Activated naive CD4-positive, alpha-beta T cell treated with anti-CD3 and anti-CD28 coated beads, Interleukin-2, amount 10 ng/mL, durations not matched to agents 7 days and 5 days (primary cell): Measurements from ENCODE around the gene PLXNA1.

Experiments used
- CTCF ChIA-PET: fragments of 350-600 bp; sonication (Branson Sonifier 250); formaldehyde crosslinking; loops from one replicate; lab custom pipeline; 2021; ENCODE audit warnings: antibody characterized with exemption; lab: Charles Lee
- DNase-seq: peaks from one replicate; pipeline ENCODE4 v3.0.0-alpha.2; 2020
- H3K27ac Mint-ChIP-seq: one replicate; pipeline ENCODE4 v1.8.0; 2021; ENCODE audit warnings: mild to moderate bottlenecking, moderate library complexity, mixed read lengths
- H3K27me3 Mint-ChIP-seq: one replicate; pipeline ENCODE4 v1.8.0; 2021; ENCODE audit warnings: mild to moderate bottlenecking, mixed read lengths
- H3K36me3 Mint-ChIP-seq: one replicate; pipeline ENCODE4 v1.8.0; 2021; ENCODE audit warnings: mixed read lengths
- H3K4me1 Mint-ChIP-seq: one replicate; pipeline ENCODE4 v1.8.0; 2021; ENCODE audit warnings: mixed read lengths
- H3K4me3 Mint-ChIP-seq: one replicate; pipeline ENCODE4 v1.8.0; 2021; ENCODE audit warnings: mild to moderate bottlenecking, moderate library complexity, mixed read lengths
- H3K9me3 Mint-ChIP-seq: one replicate; pipeline ENCODE4 v1.8.0; 2021; ENCODE audit warnings: mixed read lengths

PLXNA1 gene

DNA sequence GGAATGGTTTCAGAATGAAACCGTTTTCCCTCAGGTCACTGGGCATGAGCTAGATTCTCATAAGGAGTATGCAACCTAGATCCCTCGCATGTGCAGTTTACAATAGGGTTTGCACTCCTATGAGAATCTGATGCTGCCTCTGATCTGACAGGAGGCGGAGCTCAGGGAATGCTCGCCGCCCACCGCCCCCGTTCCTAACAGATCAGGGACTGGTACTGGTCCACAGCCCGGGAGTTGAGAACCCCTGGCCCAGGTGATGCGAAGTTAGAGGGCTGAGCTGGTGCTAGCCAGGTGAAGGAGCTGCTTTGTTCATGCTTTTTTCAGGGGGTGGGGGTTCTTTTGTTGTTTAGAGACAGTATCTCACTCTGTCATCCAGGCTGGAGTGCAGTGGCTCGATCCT lies 15.5 kb upstream of the PLXNA1 start:
- Mint-ChIP-seq H3K4me3 (no peak overlapping the region), H3K36me3 (no peaks in the 10 kb centered on the region), H3K27me3 (peaks cover 14% of the 10 kb centered on the region), H3K9me3 (no peaks in the 10 kb centered on the region), H3K27ac (no peak overlapping the region), H3K4me1 (no peaks in the 10 kb centered on the region)
- CTCF ChIA-PET = no interaction called here
- no peak for DNase-seq

DNA sequence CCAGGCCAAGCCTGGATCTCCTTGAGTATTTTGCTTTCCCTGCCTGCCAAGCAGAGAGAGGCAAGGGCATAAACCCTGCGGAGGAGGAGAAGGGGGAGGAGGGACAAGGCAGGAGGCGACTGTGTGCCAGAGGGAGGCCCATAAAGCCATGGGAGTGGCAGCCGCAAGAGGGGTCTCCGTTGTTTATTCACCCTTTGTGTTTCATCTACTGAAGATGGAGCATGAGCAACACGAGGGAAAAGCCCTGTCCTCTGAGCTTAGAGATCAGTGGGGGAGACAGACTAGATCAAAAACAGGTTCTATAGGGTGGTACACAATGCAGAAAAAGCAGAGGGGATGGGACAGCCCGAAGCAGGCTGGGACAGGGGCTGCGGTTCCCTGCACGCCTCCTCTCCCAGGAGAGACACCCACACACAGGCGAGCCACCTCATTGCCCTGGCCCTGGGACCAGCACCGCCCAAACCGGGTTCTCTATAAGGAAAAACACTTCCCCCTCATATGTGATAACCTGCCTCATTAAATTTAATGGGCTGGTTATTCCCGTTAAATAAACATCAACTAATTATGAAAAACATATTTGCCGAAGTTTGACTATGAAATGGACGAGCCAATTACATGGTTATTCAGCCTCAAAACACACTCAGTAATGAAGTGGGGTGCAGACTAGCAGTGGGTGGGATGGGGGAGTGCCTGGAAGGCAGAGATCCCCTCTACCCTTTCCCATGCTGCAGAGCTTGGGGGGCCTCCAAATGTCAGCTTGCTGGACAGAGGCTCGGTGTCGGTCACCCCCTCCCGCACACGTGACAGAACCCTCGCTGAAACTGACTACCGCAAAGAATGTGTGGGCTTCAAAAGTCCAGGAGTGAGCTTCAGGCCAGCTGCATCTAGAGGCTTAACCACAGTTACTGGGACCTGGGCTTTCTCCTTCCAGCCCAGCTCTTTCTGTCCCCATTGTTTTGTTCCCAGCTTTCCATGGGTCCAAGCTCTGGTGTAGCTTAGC lies 14.2 kb upstream of the PLXNA1 start:
- Mint-ChIP-seq H3K27me3 (peaks cover 22% of the 10 kb centered on the region), H3K9me3 (no peaks in the 10 kb centered on the region), H3K27ac (no peak overlapping the region), H3K4me1 (no peaks in the 10 kb centered on the region), H3K36me3 (no peaks in the 10 kb centered on the region), H3K4me3 (no peak overlapping the region)
- CTCF ChIA-PET = no interaction called here
- DNase-seq = no peak

DNA sequence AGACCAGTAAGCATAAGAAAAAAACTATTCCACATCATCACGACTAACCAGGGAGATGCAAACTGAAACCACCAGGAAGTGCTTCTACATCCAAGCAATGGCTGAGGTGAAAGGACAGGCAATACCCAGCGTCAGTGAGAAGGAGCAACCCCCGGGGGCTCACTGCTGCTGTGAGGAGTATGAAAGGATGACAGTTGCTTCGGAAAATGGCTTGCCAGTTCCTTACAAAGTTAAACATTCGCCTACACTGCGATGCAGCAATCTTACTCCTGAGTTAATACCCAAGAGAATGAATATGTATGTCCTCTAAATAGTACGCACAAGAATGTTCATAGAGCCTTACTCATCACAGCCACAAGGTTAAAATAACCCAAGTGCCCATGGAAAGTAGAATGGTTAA lies 13.3 kb upstream of the PLXNA1 start:
- H3K36me3 Mint-ChIP-seq = no peaks in the 10 kb centered on the region
- no peak for DNase-seq
- H3K4me1 Mint-ChIP-seq = no peaks in the 10 kb centered on the region
- H3K27me3 Mint-ChIP-seq = peaks cover 26% of the 10 kb centered on the region
- H3K9me3 Mint-ChIP-seq = peaks cover 1% of the 10 kb centered on the region
- no peak overlapping the region for H3K4me3 Mint-ChIP-seq
- H3K27ac Mint-ChIP-seq = no peak overlapping the region
- CTCF ChIA-PET = no interaction called here

DNA sequence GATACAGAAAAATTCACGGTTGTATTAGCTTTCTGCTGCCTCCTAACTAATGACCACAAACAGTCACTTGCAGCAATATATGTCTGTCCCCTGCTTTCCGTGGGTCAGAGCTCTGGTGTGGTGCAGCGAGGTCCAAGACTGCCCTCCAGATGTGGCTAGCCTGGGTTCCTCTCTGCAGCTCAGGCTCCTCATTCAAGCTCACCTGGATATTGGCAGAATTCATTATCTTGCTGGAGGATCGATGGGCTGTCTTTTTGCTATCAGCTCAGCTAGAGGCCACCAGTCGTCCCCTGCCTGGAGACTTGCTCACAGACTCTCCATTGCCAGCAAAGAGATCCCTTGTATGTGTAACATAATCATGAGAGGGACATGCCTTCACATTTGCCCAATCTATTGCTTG lies 12.8 kb upstream of the PLXNA1 start:
- H3K27me3 Mint-ChIP-seq = peaks cover 29% of the 10 kb centered on the region
- H3K27ac Mint-ChIP-seq = no peak overlapping the region
- no peak overlapping the region for H3K4me3 Mint-ChIP-seq

DNA sequence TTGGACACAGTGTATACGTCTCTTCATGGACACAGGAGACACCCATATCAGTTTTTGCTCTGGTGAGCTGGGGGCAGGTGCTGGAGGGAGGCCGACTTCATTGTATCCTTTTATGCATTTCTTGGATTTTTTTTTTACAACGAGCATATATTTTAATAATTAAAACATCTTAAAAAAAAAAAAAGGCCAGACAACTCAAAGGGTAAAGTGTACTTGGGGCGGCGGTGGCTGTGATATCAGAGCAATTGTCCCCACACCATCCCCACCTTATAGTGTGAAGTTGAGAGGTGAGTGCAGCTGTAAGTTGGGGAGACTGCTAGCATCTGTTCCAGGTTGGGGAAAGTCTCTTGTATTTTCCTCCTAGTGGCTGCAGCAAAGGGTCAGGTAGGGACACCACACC lies 12.0 kb upstream of the PLXNA1 start:
- H3K36me3 Mint-ChIP-seq = no peaks in the 10 kb centered on the region
- CTCF ChIA-PET = interaction anchor here (1.9 kb wide), 1 partner anchor 12 kb away, joined by 9 read pairs; the partner anchor contains the start of gene PLXNA1
- no peak for DNase-seq
- peaks cover 8% of the 10 kb centered on the region for H3K9me3 Mint-ChIP-seq
- H3K4me3 Mint-ChIP-seq = no peak overlapping the region
- H3K27me3 Mint-ChIP-seq = peaks cover 30% of the 10 kb centered on the region
- no peak overlapping the region for H3K27ac Mint-ChIP-seq
- no peaks in the 10 kb centered on the region for H3K4me1 Mint-ChIP-seq

More for the DNA sequence above, 12.8 kb upstream of the PLXNA1 start:
- DNase-seq = no peak
- no peaks in the 10 kb centered on the region for H3K36me3 Mint-ChIP-seq
- CTCF ChIA-PET = interaction anchor here (1.9 kb wide), 1 partner anchor 13 kb away, joined by 9 read pairs; the partner anchor contains the start of gene PLXNA1
- no peaks in the 10 kb centered on the region for H3K4me1 Mint-ChIP-seq
- H3K9me3 Mint-ChIP-seq = peaks cover 6% of the 10 kb centered on the region

DNA sequence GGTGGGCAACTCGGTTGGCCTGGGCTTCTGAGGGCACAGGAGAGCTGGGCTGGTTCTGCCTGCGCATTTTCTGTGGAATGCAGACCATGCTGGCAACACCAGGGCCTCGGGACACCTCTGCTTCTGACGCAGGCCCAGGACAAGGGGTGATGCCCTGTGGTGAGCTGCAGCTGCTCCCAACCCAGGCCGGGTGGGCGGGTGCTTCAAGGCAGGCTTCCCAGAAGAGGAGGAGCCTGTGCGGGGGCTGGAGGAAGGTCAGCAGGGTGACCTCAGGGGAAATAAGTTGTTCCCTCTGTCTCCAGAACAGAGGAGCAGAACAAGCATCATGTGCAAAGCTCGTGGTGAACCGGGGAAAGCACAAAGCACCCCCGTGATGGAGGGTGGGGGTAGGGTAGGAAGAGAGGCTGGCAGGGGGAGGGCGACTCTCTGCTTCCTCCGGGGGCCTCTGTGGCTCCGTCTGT lies 11.0 kb upstream of the PLXNA1 start:
- CTCF ChIA-PET = interaction anchor here (1.9 kb wide), 1 partner anchor 11 kb away, joined by 9 read pairs; the partner anchor contains the start of gene PLXNA1
- no peak for DNase-seq
- Mint-ChIP-seq H3K9me3 (peaks cover 8% of the 10 kb centered on the region), H3K27ac (no peak overlapping the region), H3K36me3 (no peaks in the 10 kb centered on the region), H3K4me1 (no peaks in the 10 kb centered on the region), H3K27me3 (peaks cover 33% of the 10 kb centered on the region), H3K4me3 (no peak overlapping the region)

DNA sequence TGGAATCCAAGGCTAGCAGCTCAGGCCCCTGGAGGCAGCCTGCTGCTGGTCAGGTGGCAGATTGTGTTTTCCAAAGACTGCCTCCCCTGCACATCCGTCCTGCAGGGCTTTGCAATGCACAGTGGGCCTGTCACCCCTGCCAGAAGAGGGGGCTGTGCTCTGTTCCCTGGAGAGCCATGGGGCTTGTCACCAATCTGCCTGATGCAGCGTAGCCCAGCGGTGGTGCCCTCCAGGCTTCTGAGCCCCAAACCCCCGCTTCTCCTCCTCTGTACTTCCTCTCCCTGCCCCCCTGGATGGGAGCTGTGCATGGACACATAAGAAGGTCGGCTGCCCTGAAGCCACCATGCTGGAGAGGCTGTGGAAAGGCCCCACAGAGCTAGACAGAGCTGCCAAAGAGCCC lies 10.0 kb upstream of the PLXNA1 start:
- no peak overlapping the region for H3K4me3 Mint-ChIP-seq
- DNase-seq = no peak
- CTCF ChIA-PET = no interaction called here
- H3K9me3 Mint-ChIP-seq = peaks cover 8% of the 10 kb centered on the region
- H3K4me1 Mint-ChIP-seq = no peaks in the 10 kb centered on the region
- H3K27me3 Mint-ChIP-seq = peaks cover 39% of the 10 kb centered on the region
- H3K27ac Mint-ChIP-seq = no peak overlapping the region
- no peaks in the 10 kb centered on the region for H3K36me3 Mint-ChIP-seq

DNA sequence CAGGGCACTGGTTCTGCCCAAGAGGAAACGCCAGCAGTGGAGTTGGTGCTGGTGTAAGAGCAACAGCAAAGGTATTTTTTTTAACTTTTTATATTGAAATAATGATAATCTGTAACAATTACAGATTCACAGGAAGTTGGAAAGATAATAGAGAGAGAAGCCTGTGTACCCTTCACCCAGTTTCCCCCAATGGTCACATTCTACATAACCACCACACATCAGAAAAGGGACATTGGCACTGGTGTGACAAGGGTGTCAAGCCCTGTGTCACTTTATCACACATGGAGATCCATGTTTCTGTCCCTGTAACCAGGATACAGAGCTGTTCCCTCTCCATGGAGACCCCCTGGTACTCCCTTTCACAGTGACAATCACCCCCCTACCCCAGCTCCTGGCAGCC lies 9.1 kb upstream of the PLXNA1 start:
- H3K36me3 Mint-ChIP-seq = no peaks in the 10 kb centered on the region

DNA sequence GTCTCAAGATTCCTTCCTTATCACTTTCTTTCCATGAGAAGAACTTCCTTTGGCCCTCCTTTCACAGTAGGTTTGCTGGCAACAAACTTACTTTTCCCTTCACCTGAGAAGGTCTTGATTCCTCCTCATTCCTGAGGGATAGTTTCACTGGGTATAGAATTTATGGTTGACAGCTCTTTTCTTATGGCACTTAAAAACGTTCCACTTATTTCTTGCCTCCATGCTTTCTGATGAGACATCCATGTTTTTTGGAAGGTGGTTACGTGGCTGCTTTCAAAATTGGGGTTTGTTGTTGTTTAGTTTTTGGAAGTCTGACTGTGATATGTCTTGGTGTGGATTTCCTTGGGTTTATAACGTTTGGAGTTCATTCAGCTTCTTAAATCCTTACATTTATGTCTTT lies 8.2 kb upstream of the PLXNA1 start:
- H3K4me1 Mint-ChIP-seq = peaks cover 11% of the 10 kb centered on the region
- H3K4me3 Mint-ChIP-seq = no peak overlapping the region
- H3K27ac Mint-ChIP-seq = no peak overlapping the region
- no peaks in the 10 kb centered on the region for H3K36me3 Mint-ChIP-seq
- DNase-seq = no peak
- H3K9me3 Mint-ChIP-seq = peaks cover 8% of the 10 kb centered on the region
- CTCF ChIA-PET = no interaction called here
- H3K27me3 Mint-ChIP-seq = peaks cover 53% of the 10 kb centered on the region

More for the DNA sequence above, 9.1 kb upstream of the PLXNA1 start:
- CTCF ChIA-PET = no interaction called here
- Mint-ChIP-seq H3K4me3 (no peak overlapping the region), H3K27me3 (peaks cover 45% of the 10 kb centered on the region), H3K9me3 (peaks cover 8% of the 10 kb centered on the region), H3K27ac (no peak overlapping the region), H3K4me1 (peaks cover 4% of the 10 kb centered on the region)
- no peak for DNase-seq

DNA sequence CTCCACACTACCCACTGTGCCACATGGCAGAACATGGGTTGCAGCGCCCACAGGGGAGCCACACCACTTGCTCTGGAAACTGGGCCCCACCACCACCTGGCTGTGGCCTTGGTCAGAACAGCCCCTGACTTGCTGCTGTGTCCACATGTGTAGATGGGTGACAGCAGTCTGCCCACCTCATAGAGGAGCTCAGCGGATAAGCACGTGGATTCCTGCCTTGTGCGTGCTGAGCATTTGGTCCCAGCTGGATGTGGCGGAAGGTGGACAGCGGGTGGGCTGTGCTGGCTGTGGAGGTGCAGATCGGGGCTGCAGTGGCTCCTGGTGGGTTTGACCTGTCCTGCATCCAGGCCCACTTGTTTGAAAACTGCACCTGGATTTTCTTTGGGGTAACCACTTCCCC lies 6.0 kb upstream of the PLXNA1 start:
- Mint-ChIP-seq H3K27me3 (peaks cover 52% of the 10 kb centered on the region), H3K9me3 (peaks cover 8% of the 10 kb centered on the region), H3K4me3 (no peak overlapping the region), H3K36me3 (no peaks in the 10 kb centered on the region), H3K27ac (no peak overlapping the region), H3K4me1 (peaks cover 17% of the 10 kb centered on the region)
- CTCF ChIA-PET = no interaction called here
- DNase-seq = no peak

DNA sequence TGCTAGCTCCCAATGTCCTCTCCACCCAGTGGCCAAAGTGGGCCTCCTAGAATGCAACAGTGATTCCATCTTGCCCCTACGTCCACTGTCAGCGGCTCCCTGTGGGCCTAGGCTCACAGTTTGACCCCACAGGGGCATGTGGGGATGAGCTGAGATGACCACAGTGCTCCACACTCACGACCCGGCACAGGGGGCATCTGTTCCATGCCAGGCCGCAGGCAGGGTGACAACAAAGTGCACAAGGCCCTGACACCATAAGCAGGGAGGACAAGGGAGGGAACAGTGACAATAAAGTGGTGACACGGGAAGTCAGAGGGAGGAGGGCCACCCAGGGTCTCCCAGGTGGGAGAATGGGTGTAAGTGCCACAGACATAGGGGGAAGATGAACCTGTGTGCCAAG lies 5.1 kb upstream of the PLXNA1 start:
- Mint-ChIP-seq H3K4me3 (no peak overlapping the region), H3K4me1 (peaks cover 23% of the 10 kb centered on the region), H3K9me3 (peaks cover 8% of the 10 kb centered on the region), H3K36me3 (no peaks in the 10 kb centered on the region), H3K27me3 (peaks cover 54% of the 10 kb centered on the region), H3K27ac (no peak overlapping the region)
- CTCF ChIA-PET = no interaction called here
- DNase-seq = no peak

DNA sequence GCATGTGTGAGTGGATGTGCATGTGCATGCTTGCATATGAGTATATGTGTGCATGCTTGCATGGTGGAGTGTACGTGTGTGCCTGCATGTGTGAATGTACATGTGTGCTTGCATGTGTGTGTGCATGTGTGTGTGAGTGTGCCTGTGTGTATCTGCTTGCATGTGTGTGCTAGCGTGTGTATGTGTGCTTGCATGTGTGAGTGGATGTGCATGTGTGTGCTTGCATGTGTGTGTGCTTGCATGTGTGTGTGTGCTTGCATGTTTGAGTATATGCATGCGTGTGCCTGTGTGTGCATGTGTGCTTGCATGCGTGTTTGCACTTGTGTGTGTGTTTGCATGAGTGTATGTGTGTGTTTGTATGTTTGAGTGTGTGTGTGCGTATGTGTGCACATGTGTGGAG lies 4.6 kb upstream of the PLXNA1 start:
- Mint-ChIP-seq H3K36me3 (no peaks in the 10 kb centered on the region), H3K4me1 (peaks cover 23% of the 10 kb centered on the region), H3K9me3 (peaks cover 8% of the 10 kb centered on the region), H3K27ac (no peak overlapping the region), H3K4me3 (no peak overlapping the region), H3K27me3 (peaks cover 51% of the 10 kb centered on the region)
- CTCF ChIA-PET = no interaction called here
- no peak for DNase-seq

DNA sequence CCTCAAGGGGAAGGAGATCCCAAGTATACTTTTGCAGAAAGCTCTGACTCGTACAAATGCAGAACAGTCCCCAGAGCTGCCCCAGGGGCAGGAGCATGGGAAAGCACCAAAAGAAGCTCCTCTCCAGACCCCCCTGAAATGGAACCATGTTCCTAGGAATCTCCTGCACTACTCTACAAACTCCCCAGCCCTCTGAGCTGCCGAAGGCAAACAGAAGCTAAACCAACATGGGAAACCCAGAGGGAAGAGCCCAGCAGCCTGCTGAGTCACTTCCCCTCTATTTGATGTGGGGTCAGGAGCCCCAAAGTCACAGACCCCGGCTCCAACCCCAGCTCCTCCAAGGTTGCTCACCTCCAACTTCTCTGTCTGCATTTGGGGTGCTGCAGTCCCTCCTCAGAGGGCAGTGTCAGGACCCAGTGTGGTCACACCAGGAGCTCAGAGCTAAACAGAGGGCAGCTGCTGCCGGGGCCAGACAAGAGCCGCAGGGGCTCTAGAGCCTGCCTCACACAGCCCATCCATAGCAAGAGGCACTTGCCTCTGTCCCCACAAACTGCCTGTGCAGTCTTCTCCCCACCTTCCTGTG lies 3.8 kb upstream of the PLXNA1 start:
- H3K4me1 Mint-ChIP-seq = peaks cover 23% of the 10 kb centered on the region
- H3K27ac Mint-ChIP-seq = no peak overlapping the region
- H3K36me3 Mint-ChIP-seq = no peaks in the 10 kb centered on the region
- DNase-seq = no peak
- peaks cover 8% of the 10 kb centered on the region for H3K9me3 Mint-ChIP-seq
- CTCF ChIA-PET = interaction anchor here (0.6 kb wide), 1 partner anchor 10 kb away, joined by 3 read pairs; no protein-coding TSS in a partner anchor
- H3K27me3 Mint-ChIP-seq = peaks cover 46% of the 10 kb centered on the region
- no peak overlapping the region for H3K4me3 Mint-ChIP-seq

DNA sequence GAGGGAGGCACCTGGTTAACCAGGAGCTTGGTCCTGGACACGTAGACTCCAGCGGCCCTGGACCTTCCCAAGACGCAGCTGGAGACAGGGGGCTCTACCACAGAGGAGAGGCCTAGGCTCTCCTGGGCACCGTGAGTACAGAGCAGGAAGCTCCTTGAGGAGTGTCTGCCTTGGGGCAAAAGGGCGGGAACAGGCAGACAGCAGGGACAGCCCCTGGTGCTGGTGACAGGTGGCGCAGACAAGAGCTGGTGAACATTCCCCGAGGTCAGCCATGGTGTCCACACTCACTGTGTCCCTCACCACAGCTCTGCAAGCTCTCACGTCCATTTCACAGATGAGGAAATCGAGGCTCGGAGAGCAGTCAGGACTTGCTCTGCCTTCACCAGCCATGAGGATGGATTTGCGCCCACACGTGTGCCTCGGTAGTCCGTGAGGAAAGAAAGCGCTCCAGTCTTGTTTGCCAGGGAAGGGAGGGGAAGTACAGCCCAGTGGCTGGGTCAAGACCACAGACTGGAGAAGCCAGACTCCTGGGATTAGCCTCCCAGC lies 2.6 kb upstream of the PLXNA1 start:
- no peaks in the 10 kb centered on the region for H3K36me3 Mint-ChIP-seq
- no peak for DNase-seq
- CTCF ChIA-PET = interaction anchor here (0.7 to 3.9 kb wide), 2 partner anchors 93 to 227 kb away, joined by 3 to 22 read pairs; no protein-coding TSS in a partner anchor
- H3K4me1 Mint-ChIP-seq = peaks cover 23% of the 10 kb centered on the region
- no peak overlapping the region for H3K27ac Mint-ChIP-seq
- no peaks in the 10 kb centered on the region for H3K9me3 Mint-ChIP-seq
- peaks cover 55% of the 10 kb centered on the region for H3K27me3 Mint-ChIP-seq
- no peak overlapping the region for H3K4me3 Mint-ChIP-seq
